ENCODE data around the gene OSM.

OSM gene

DNA sequence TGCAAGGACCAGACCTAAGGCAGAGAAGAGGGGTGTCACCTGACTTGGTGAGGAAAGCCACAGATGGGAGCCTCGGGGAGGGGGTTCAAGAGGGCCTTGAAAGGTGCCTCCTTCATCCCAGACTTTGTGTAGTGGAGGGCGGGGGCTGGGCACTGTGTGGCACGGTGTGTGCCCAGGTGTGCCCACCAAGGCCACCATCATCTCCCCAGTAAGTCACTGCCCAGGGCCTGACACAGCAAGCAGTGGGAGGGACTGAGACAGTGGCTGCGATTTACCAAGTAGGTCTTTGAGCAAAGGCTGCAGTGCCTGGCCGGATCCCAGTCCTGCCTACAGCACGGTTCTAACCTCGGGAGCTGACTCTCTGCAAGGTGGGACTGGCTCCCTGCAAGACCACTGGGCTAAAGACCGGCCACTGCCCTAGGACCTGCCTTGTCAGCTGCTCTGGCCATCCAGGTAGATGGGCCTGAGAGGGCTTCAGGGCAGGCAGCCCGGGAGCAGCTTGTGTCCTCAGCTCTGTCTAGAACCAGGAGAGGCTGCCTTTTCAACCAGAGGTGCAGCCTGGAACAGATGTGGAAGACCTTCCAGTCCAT is 1.4 kb downstream of the OSM start:
- CTCF ChIA-PET: interaction anchor here (0.6 to 3.4 kb wide), 6 partner anchors 15 to 581 kb away, joined by 3 to 54 read pairs (median 4); partner anchors contain the start of gene TBC1D10A
- H3K27ac ChIP-seq (ENCODE audit: extremely low read depth, low read depth, low read length): no peak overlapping the region
- POLR2A ChIA-PET: no interaction called here
- no peaks in the 10 kb centered on the region for H3K36me3 ChIP-seq (ENCODE audit: control insufficient read depth in 2 of 2, insufficient read depth in 1 of 2, low read length in 2 of 2)
- no peak for TF ChIP-seq SP7 (tag by site-specific recombination; IDR thresholded peaks at IDR 0.05)
- TF ChIP-seq RBAK (tag by site-specific recombination; IDR thresholded peaks at IDR 0.05): no peak
- no peak for TF ChIP-seq ZNF473 (tag by site-specific recombination; IDR thresholded peaks at IDR 0.05)
- TF ChIP-seq ZFP3 (tag by site-specific recombination; IDR thresholded peaks at IDR 0.05; ENCODE audit: low read depth): no peak
- no peak for TF ChIP-seq ZNF501 (tag by site-specific recombination; IDR thresholded peaks at IDR 0.05)
- no peak for TF ChIP-seq EGR2 (tag by site-specific recombination; IDR thresholded peaks at IDR 0.05; ENCODE audit: low read depth)
- TF ChIP-seq ZNF623 (tag by site-specific recombination; IDR thresholded peaks at IDR 0.05): no peak
- no peak for TF ChIP-seq ZNF211 (tag by site-specific recombination; IDR thresholded peaks at IDR 0.05; ENCODE audit: low read depth)
- no peak for TF ChIP-seq REST (tag by site-specific recombination; IDR thresholded peaks at IDR 0.05)
- no peak for TF ChIP-seq ZNF610 (tag by site-specific recombination; IDR thresholded peaks at IDR 0.05; ENCODE audit: borderline replicate concordance)
- no peak for TF ChIP-seq OVOL3 (tag by site-specific recombination; IDR thresholded peaks at IDR 0.05)
- TF ChIP-seq YY1 (tag by site-specific recombination; IDR thresholded peaks at IDR 0.05): no peak
- no peak for TF ChIP-seq ATF2 (tag by site-specific recombination; IDR thresholded peaks at IDR 0.05; ENCODE audit: low read depth)
- H3K4me3 ChIP-seq (ENCODE audit: low read depth, low read length): no peak overlapping the region
- no peaks in the 10 kb centered on the region for H3K9me3 ChIP-seq (ENCODE audit: control insufficient read depth, insufficient read depth, low read depth, low read length)
- H3K4me1 ChIP-seq (ENCODE audit: control insufficient read depth, insufficient read depth, low read length): no peaks in the 10 kb centered on the region

DNA sequence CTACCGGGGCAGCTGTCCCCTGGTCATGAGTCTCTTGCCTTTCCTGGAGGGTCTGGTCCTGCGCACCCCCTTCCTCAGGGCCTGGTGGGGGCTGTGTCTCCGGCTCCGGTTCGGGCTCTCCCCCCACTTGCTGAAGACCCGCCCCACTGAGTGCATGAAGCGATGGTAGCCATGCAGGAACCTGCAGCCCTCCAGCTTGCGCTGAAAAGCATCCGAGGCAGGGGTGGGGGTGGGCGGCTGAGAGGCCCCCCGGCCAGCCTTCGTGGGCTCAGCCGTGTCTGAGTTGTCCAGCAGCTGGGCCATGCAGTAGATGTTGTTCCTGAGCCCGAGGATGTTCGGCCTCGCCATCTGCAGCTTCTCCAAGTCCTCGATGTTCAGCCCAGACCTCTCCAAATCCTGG is 2.8 kb downstream of the OSM start:
- H3K27ac ChIP-seq (ENCODE audit: extremely low read depth, low read depth, low read length): no peak overlapping the region
- no peaks in the 10 kb centered on the region for H3K4me1 ChIP-seq (ENCODE audit: control insufficient read depth, insufficient read depth, low read length)
- no peaks in the 10 kb centered on the region for H3K9me3 ChIP-seq (ENCODE audit: control insufficient read depth, insufficient read depth, low read depth, low read length)
- ChIA-PET POLR2A (interaction anchor here (1.4 to 1.9 kb wide), 2 partner anchors 93 to 123 kb away, joined by 3 to 7 read pairs; partner anchors contain the start of genes CCDC157, RNF215 and SF3A1), CTCF (interaction anchor here (0.7 to 3.4 kb wide), 20 partner anchors 9 to 868 kb away, joined by 3 to 54 read pairs (median 5); partner anchors contain the start of gene TBC1D10A)
- no peak overlapping the region for H3K4me3 ChIP-seq (ENCODE audit: low read depth, low read length)
- TF ChIP-seq ZNF10 (tag by site-specific recombination; IDR thresholded peaks at IDR 0.05) (no peak), HOXA7 (CRISPR knock-in tag; IDR thresholded peaks at IDR 0.05; ENCODE audit: borderline replicate concordance) (no peak), ZNF561 (tag by site-specific recombination; IDR thresholded peaks at IDR 0.05; ENCODE audit: borderline replicate concordance) (no peak), ZNF391 (tag by site-specific recombination; IDR thresholded peaks at IDR 0.05; ENCODE audit: borderline replicate concordance, low read depth) (no peak), ZNF266 (tag by site-specific recombination; IDR thresholded peaks at IDR 0.05; ENCODE audit: low read depth) (no peak), YY2 (tag by site-specific recombination; IDR thresholded peaks at IDR 0.05) (no peak), ZNF560 (tag by site-specific recombination; IDR thresholded peaks at IDR 0.05; ENCODE audit: borderline replicate concordance) (no peak), ZNF394 (tag by site-specific recombination; IDR thresholded peaks at IDR 0.05; ENCODE audit: borderline replicate concordance) (no peak), WT1 (tag by site-specific recombination; IDR thresholded peaks at IDR 0.05) (no peak), ZNF133 (tag by site-specific recombination; IDR thresholded peaks at IDR 0.05) (no peak), ZNF610 (tag by site-specific recombination; IDR thresholded peaks at IDR 0.05; ENCODE audit: borderline replicate concordance) (no peak), ZBTB8A (tag by site-specific recombination; IDR thresholded peaks at IDR 0.05) (no peak), ZNF324 (tag by site-specific recombination; IDR thresholded peaks at IDR 0.05) (no peak)
- H3K36me3 ChIP-seq (ENCODE audit: control insufficient read depth in 2 of 2, insufficient read depth in 1 of 2, low read length in 2 of 2): no peaks in the 10 kb centered on the region
